Measurements from ENCODE around the gene TTC23. TPM values are rescaled to one million over a fixed set of nuclear protein-coding genes. Genes with fewer than 3 reads are reported as not detected.

The TTC23 gene
- total RNA-seq, 1 donor from 2014 or later: 23.1 TPM

DNA sequence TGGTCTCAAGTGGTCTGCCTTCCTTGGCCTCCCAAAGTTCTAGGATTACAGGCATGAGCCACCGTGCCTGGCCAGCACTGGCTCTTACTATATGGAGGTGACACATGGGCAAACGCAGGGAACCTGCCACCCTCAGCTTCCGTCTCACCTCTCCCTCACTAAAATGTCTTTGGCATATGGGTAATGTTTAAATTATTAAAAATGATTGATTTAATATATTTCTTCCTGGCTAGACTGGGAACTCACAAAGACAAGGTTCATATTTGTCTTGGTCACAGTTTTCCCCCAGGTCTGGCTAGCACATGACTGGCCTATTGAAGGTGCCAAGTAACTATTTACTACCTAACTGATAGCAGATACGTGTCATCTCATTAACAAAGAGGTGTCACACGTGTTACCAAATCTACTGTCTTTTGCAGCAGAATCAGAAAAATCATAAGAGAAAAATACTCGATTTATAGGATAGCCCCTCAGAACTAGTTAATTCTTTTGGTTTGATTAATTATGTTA is 96.3 kb downstream of the TTC23 start:
- no peak for TF ChIP-seq CTCF (IDR thresholded peaks at IDR 0.05)
- Mint-ChIP-seq H3K27ac (ENCODE audit: unreplicated experiment) (no peak overlapping the region), H3K4me3 (ENCODE audit: unreplicated experiment) (no peak overlapping the region)

GRCh38 chr15:99151156-99151555 is 98.2 kb downstream of the TTC23 start:
- Mint-ChIP-seq H3K4me3 (ENCODE audit: unreplicated experiment) (no peak overlapping the region), H3K36me3 (ENCODE audit: unreplicated experiment) (peaks cover 41% of the 10 kb centered on the region), H3K9me3 (ENCODE audit: unreplicated experiment) (no peaks in the 10 kb centered on the region), H3K27ac (ENCODE audit: unreplicated experiment) (no peak overlapping the region), H3K27me3 (ENCODE audit: unreplicated experiment) (no peaks in the 10 kb centered on the region), H3K4me1 (ENCODE audit: unreplicated experiment) (peaks cover 9% of the 10 kb centered on the region)
- DNase-seq (ENCODE audit: extremely low spot score, unreplicated experiment): no peak
- no peak for TF ChIP-seq CTCF (IDR thresholded peaks at IDR 0.05)

More for the DNA sequence above, 96.3 kb downstream of the TTC23 start:
- H3K4me1 Mint-ChIP-seq (ENCODE audit: unreplicated experiment): peaks cover 27% of the 10 kb centered on the region
- H3K36me3 Mint-ChIP-seq (ENCODE audit: unreplicated experiment): peaks cover 42% of the 10 kb centered on the region
- no peaks in the 10 kb centered on the region for H3K9me3 Mint-ChIP-seq (ENCODE audit: unreplicated experiment)
- DNase-seq (ENCODE audit: extremely low spot score, unreplicated experiment): no peak
- no peaks in the 10 kb centered on the region for H3K27me3 Mint-ChIP-seq (ENCODE audit: unreplicated experiment)

DNA sequence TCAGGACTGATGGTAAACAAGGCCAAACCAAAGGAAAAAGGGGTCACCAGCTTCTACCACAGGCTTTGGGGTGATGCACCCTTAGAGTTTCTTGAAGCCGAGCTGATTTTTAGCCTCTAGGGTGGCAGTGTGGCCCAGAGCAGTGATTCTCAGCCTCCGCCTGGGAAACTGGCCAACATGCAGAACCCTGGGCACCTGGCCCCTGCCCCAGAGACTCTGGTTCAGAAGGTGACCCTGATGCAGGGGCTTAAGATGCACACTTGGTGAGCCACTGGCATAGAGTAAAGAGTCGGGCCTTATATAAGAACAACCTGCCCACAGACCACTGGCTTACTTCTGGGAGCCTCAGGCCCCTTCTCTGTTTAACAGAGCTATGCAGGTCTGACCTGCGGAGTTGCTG is 100.0 kb downstream of the TTC23 start:
- Mint-ChIP-seq H3K27me3 (ENCODE audit: unreplicated experiment) (no peaks in the 10 kb centered on the region), H3K9me3 (ENCODE audit: unreplicated experiment) (no peaks in the 10 kb centered on the region), H3K4me1 (ENCODE audit: unreplicated experiment) (peaks cover 2% of the 10 kb centered on the region), H3K4me3 (ENCODE audit: unreplicated experiment) (no peak overlapping the region), H3K36me3 (ENCODE audit: unreplicated experiment) (peaks cover 42% of the 10 kb centered on the region), H3K27ac (ENCODE audit: unreplicated experiment) (no peak overlapping the region)
- TF ChIP-seq CTCF (IDR thresholded peaks at IDR 0.05): no peak
- no peak for DNase-seq (ENCODE audit: extremely low spot score, unreplicated experiment)

DNA sequence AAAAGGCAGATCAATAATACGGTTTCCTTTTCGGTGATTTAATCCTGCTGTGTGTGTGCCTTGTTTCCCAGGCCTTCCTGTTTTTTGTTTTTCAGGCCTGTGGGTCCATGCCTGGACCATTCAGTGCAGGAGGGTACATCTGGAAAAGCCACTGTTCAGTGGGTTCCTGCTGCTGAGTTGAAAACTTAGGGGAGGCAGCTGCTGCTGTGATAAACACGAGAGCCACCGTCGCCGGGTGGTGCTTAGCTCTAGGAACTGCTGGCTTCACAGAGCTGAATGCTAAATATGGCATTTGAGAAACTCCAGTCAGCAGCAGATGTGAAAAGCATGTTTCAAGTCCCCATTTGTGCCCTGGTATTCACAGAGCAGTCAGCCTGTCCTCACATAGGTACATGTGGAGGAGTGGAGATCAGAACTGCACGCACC is 100.5 kb downstream of the TTC23 start:
- Mint-ChIP-seq H3K36me3 (ENCODE audit: unreplicated experiment) (peaks cover 39% of the 10 kb centered on the region), H3K27me3 (ENCODE audit: unreplicated experiment) (no peaks in the 10 kb centered on the region), H3K4me1 (ENCODE audit: unreplicated experiment) (peaks cover 3% of the 10 kb centered on the region), H3K4me3 (ENCODE audit: unreplicated experiment) (no peak overlapping the region), H3K9me3 (ENCODE audit: unreplicated experiment) (no peaks in the 10 kb centered on the region), H3K27ac (ENCODE audit: unreplicated experiment) (no peak overlapping the region)
- TF ChIP-seq CTCF (IDR thresholded peaks at IDR 0.05): no peak
- DNase-seq (ENCODE audit: extremely low spot score, unreplicated experiment): no peak

DNA sequence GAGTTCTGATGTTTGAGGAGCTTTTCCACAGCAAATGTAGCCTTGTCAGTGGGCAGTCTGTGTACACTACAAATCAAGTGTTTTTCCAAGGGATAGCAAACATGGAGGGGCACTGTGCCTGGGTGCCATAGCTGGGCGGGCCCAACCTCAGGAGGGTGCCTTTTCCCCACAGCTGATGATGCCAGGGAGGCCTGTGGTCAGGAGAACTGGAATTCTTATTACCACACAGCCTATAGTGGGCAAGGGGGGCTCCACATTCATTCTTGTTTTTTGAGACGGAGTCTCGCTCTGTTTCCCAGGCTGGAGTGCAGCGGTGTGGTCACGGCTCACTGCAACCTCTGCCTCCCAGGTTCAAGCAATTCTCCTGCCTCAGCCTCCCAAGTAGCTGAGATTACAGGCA is 102.7 kb downstream of the TTC23 start:
- no peak for TF ChIP-seq CTCF (IDR thresholded peaks at IDR 0.05)
- Mint-ChIP-seq H3K9me3 (ENCODE audit: unreplicated experiment) (no peaks in the 10 kb centered on the region), H3K27ac (ENCODE audit: unreplicated experiment) (no peak overlapping the region), H3K36me3 (ENCODE audit: unreplicated experiment) (peaks cover 26% of the 10 kb centered on the region), H3K4me1 (ENCODE audit: unreplicated experiment) (peaks cover 11% of the 10 kb centered on the region), H3K27me3 (ENCODE audit: unreplicated experiment) (no peaks in the 10 kb centered on the region), H3K4me3 (ENCODE audit: unreplicated experiment) (no peak overlapping the region)
- DNase-seq (ENCODE audit: extremely low spot score, unreplicated experiment): no peak
